IPS-18c (cell line): ENCODE results near the gene PPP1R13L.

ENCODE experiments used
- H3K4me3 ChIP-seq: 2 replicates; pipeline ENCODE4 v1.7.0; 2013; ENCODE audit warnings: low read depth, mild to moderate bottlenecking, low read length, moderate library complexity; ENCODE audit not compliant: insufficient read depth
- H3K9me3 ChIP-seq: one replicate; pipeline ENCODE4 v1.6.1; 2013; ENCODE audit warnings: mild to moderate bottlenecking, low read length, moderate library complexity; ENCODE audit not compliant: control insufficient read depth, insufficient read depth

Gene PPP1R13L

GRCh38 chr19:45404557-45405434 lies at the start of gene PPP1R13L:
TSS of gene PPP1R13L (minus strand) at chr19:45405069. CDS start at chr19:45398318, 6,751 bp downstream.
- Histone ChIP-seq H3K4me3 (peak within 1 kb of the TSS; percentile 94), H3K9me3 (no peaks in the 10 kb centered on the region)

GRCh38 chr19:45451850-45452387 lies 47.0 kb upstream of the PPP1R13L start:
- no peaks in the 10 kb centered on the region for H3K9me3 ChIP-seq
- H3K4me3 ChIP-seq: no peak overlapping the region

- Histone ChIP-seq H3K9me3 (no peaks in the 10 kb centered on the region), H3K4me3 (peak overlapping the region; percentile 59)
Measured at GRCh38 chr19:45451131-45451849, 46.4 kb upstream of the PPP1R13L start.

GRCh38 chr19:45450012-45450333 lies 45.1 kb upstream of the PPP1R13L start:
- no peaks in the 10 kb centered on the region for H3K9me3 ChIP-seq
- peak overlapping the region; percentile 49; the same call in 1 of the 2 replicates for H3K4me3 ChIP-seq

GRCh38 chr19:45448887-45449299 lies 44.0 kb upstream of the PPP1R13L start:
- no peaks in the 10 kb centered on the region for H3K9me3 ChIP-seq
- H3K4me3 ChIP-seq: no peak overlapping the region

GRCh38 chr19:45448425-45448756 lies 43.5 kb upstream of the PPP1R13L start:
- Histone ChIP-seq H3K9me3 (no peaks in the 10 kb centered on the region), H3K4me3 (no peak overlapping the region)

GRCh38 chr19:45446944-45447343 lies 42.1 kb upstream of the PPP1R13L start:
- Histone ChIP-seq H3K4me3 (no peak overlapping the region), H3K9me3 (no peaks in the 10 kb centered on the region)

GRCh38 chr19:45446295-45446694 lies 41.4 kb upstream of the PPP1R13L start:
- no peak overlapping the region for H3K4me3 ChIP-seq
- no peaks in the 10 kb centered on the region for H3K9me3 ChIP-seq

GRCh38 chr19:45445139-45445538 lies 40.3 kb upstream of the PPP1R13L start:
- H3K9me3 ChIP-seq: peaks cover 2% of the 10 kb centered on the region
- H3K4me3 ChIP-seq: no peak overlapping the region

GRCh38 chr19:45444318-45445041 lies 39.6 kb upstream of the PPP1R13L start:
- peaks cover 2% of the 10 kb centered on the region for H3K9me3 ChIP-seq
- H3K4me3 ChIP-seq: peak overlapping the region; percentile 59

- Histone ChIP-seq H3K4me3 (peak overlapping the region; percentile 56), H3K9me3 (peaks cover 5% of the 10 kb centered on the region)
Measured at GRCh38 chr19:45443462-45444317, 38.8 kb upstream of the PPP1R13L start.

- H3K4me3 ChIP-seq: peak overlapping the region; percentile 56; the same call in 1 of the 2 replicates
- peaks cover 5% of the 10 kb centered on the region for H3K9me3 ChIP-seq
Measured at GRCh38 chr19:45442778-45443461, 38.1 kb upstream of the PPP1R13L start.

GRCh38 chr19:45442408-45442777 lies 37.5 kb upstream of the PPP1R13L start:
- Histone ChIP-seq H3K9me3 (peaks cover 5% of the 10 kb centered on the region), H3K4me3 (no peak overlapping the region)

- H3K4me3 ChIP-seq: no peak overlapping the region
- peaks cover 5% of the 10 kb centered on the region for H3K9me3 ChIP-seq
Measured at GRCh38 chr19:45440873-45441654, 36.2 kb upstream of the PPP1R13L start.

GRCh38 chr19:45440259-45440638 lies 35.4 kb upstream of the PPP1R13L start:
- peak overlapping the region; percentile 89 for H3K4me3 ChIP-seq
- H3K9me3 ChIP-seq: peaks cover 5% of the 10 kb centered on the region
